ENCODE results near the gene LIPE. TPM values are rescaled to one million over a fixed set of nuclear protein-coding genes. Genes with fewer than 3 reads are reported as not detected.

Gene LIPE
- total RNA-seq, 2 donors from 2014 or later: 9.6 to 16.0 TPM

GRCh38 chr19:42355896-42356295 is 71.3 kb downstream of the LIPE start:
- no peaks in the 10 kb centered on the region for H3K36me3 ChIP-seq

GRCh38 chr19:42353341-42354015 is 73.7 kb downstream of the LIPE start:
- no peaks in the 10 kb centered on the region for H3K27me3 ChIP-seq
- H3K4me1 ChIP-seq: no peaks in the 10 kb centered on the region
- no peak overlapping the region for H3K27ac ChIP-seq
- H3K4me3 ChIP-seq: no peak overlapping the region
- no peak for DNase-seq
- H3K9me3 ChIP-seq: no peaks in the 10 kb centered on the region
- TF ChIP-seq CTCF (IDR thresholded peaks at IDR 0.05): no peak
- H3K9ac ChIP-seq (ENCODE audit: low read depth in 2 of 2, low read length in 2 of 2): no peak overlapping the region
- intact Hi-C loops (cut with DNase I): no loop called here
- H3K36me3 ChIP-seq: no peaks in the 10 kb centered on the region

More at GRCh38 chr19:42355896-42356295, 71.3 kb downstream of the LIPE start:
- no peak for DNase-seq
- no peaks in the 10 kb centered on the region for H3K27me3 ChIP-seq
- no peak for TF ChIP-seq CTCF (IDR thresholded peaks at IDR 0.05)
- H3K9me3 ChIP-seq: no peaks in the 10 kb centered on the region
- H3K4me1 ChIP-seq: no peaks in the 10 kb centered on the region
- no peak overlapping the region for H3K4me3 ChIP-seq
- H3K27ac ChIP-seq: no peak overlapping the region
- intact Hi-C loops (cut with DNase I): no loop called here
- no peak overlapping the region for H3K9ac ChIP-seq (ENCODE audit: low read depth in 2 of 2, low read length in 2 of 2)

- Histone ChIP-seq H3K4me3 (no peak overlapping the region), H3K9me3 (no peaks in the 10 kb centered on the region), H3K4me1 (no peaks in the 10 kb centered on the region), H3K27ac (no peak overlapping the region), H3K36me3 (no peaks in the 10 kb centered on the region), H3K27me3 (no peaks in the 10 kb centered on the region), H3K9ac (ENCODE audit: low read depth in 2 of 2, low read length in 2 of 2) (no peak overlapping the region)
- intact Hi-C loops (cut with DNase I): no loop called here
- no peak for TF ChIP-seq CTCF (IDR thresholded peaks at IDR 0.05)
- DNase-seq: no peak
Observed at GRCh38 chr19:42352301-42353259, 74.6 kb downstream of the LIPE start.

Other genes with a start within 250 kb of the LIPE start
- 10 to 100 TPM; 27.0 to 33.8 TPM for gene DEDD2, start 209.7 kb downstream of the LIPE start, total RNA-seq
- gene ZNF526, start 207.1 kb downstream of the LIPE start, total RNA-seq: 10 to 100 TPM in 1 of 2 donors, 1 to 10 TPM in 1; 9.3 to 12.8 TPM
- 10 to 100 TPM; 47.8 to 51.8 TPM for gene GSK3A, start 184.8 kb downstream of the LIPE start, total RNA-seq
- gene ERF, start 172.3 kb downstream of the LIPE start, total RNA-seq: 10 to 100 TPM; 46.7 to 57.3 TPM
- gene CIC, start 158.1 kb downstream of the LIPE start, total RNA-seq: 10 to 100 TPM; 47.8 to 54.6 TPM
- gene PRR19, start 125.3 kb downstream of the LIPE start, total RNA-seq: 1 to 10 TPM in 1 of 2 donors, under 1 TPM in 1; 0.32 to 1.0 TPM
- gene PAFAH1B3, start 124.8 kb downstream of the LIPE start, total RNA-seq: 10 to 100 TPM; 42.5 to 53.0 TPM
- gene TMEM145, start 114.1 kb downstream of the LIPE start, total RNA-seq: under 1 TPM; 0.24 to 0.94 TPM
- 10 to 100 TPM; 13.4 to 16.5 TPM for gene MEGF8, start 101.8 kb downstream of the LIPE start, total RNA-seq
- 1 to 10 TPM; 4.7 to 5.5 TPM for gene CNFN, start 37.1 kb downstream of the LIPE start, total RNA-seq
- not detected for gene CXCL17, start 15.6 kb upstream of the LIPE start, total RNA-seq
- 100 to 1,000 TPM; 251 to 510 TPM for gene CEACAM1, start 101.1 kb upstream of the LIPE start, total RNA-seq
- gene CEACAM8, start 167.5 kb upstream of the LIPE start, total RNA-seq: 1 to 10 TPM in 1 of 2 donors, under 1 TPM in 1; 0.85 to 2.3 TPM

Measured in colonic mucosa (tissue), 4 donors.